ENCODE measurements around the gene DHX15.

DNA sequence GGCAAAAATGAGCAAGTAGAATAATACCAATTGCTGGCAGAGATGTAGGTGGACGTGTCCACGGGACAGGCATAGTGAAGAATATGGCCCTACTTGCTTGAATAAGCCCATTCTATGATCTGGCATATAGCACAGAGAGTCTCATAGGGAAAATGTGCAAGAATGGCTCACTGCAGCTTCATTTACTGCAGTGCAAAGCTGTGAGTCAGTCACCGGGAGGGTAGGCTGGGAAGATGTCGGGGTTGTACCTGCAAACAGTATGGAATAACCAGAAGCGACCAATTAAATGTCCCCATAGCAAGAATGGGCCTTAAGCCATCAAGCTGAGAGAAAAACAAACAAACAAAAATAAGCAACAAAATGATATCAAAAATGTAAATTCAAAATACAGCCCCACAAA is 74.3 kb downstream of the DHX15 start:
- TF ChIP-seq EZH2phosphoT487 (IDR thresholded peaks at IDR 0.05; ENCODE audit: borderline replicate concordance, low read length) (no peak), CTCF (conservative IDR thresholded peaks at IDR 0.05; ENCODE audit: low read depth, low read length) (no peak), EZH2 (IDR thresholded peaks at IDR 0.05; ENCODE audit: low read length, unreplicated experiment) (no peak)

Data from PC-3 (cell line).